Liver (tissue), 3 donors: ENCODE data around the gene MAG.

ENCODE experiments used
- CTCF ChIP-seq: fragments of 150-350 bp; IDR thresholded peaks from 2 replicates; pipeline ENCODE4 v1.5.1; 2017; ENCODE audit warnings: improper control_type of control experiment, low read depth, low read length; ENCODE audit not compliant: missing input control
- EGR1 ChIP-seq, 2 donors: IDR thresholded peaks; 2 replicates each; pipeline ENCODE4 v1.6.1; 2016 to 2018; ENCODE audit warnings: antibody characterized with exemption in 2 of 2, low read depth in 2 of 2
- FOXA1 ChIP-seq: IDR thresholded peaks from 2 replicates; pipeline ENCODE4 v1.6.1; 2016; ENCODE audit warnings: antibody characterized with exemption
- JUND ChIP-seq, 2 donors: IDR thresholded peaks; 2 replicates each; pipeline ENCODE4 v1.6.1; 2016; ENCODE audit warnings: antibody characterized with exemption in 2 of 2
- RAD21 ChIP-seq, 2 donors: IDR thresholded peaks; 2 replicates each; pipeline ENCODE4 v1.6.1; 2016; ENCODE audit warnings: antibody characterized with exemption in 2 of 2, mild to moderate bottlenecking in 2 of 2
- ZBTB33 ChIP-seq: IDR thresholded peaks from 2 replicates; pipeline ENCODE4 v1.6.1; 2016; ENCODE audit warnings: antibody characterized with exemption
- TF ChIP-seq, protein P1 (sequence below): IDR thresholded peaks from 2 replicates; pipeline ENCODE4 v1.6.1; 2016; ENCODE audit warnings: antibody characterized with exemption, mild to moderate bottlenecking
- TF ChIP-seq, protein P2 (sequence below): IDR thresholded peaks from 2 replicates; pipeline ENCODE4 v1.6.1; 2016; ENCODE audit warnings: antibody characterized with exemption
- donor health status: healthy.
- donor health status: healthy.

GRCh38 chr19:35330475-35330874 is 38.5 kb downstream of the MAG start:
- TF ChIP-seq, protein P1, sequence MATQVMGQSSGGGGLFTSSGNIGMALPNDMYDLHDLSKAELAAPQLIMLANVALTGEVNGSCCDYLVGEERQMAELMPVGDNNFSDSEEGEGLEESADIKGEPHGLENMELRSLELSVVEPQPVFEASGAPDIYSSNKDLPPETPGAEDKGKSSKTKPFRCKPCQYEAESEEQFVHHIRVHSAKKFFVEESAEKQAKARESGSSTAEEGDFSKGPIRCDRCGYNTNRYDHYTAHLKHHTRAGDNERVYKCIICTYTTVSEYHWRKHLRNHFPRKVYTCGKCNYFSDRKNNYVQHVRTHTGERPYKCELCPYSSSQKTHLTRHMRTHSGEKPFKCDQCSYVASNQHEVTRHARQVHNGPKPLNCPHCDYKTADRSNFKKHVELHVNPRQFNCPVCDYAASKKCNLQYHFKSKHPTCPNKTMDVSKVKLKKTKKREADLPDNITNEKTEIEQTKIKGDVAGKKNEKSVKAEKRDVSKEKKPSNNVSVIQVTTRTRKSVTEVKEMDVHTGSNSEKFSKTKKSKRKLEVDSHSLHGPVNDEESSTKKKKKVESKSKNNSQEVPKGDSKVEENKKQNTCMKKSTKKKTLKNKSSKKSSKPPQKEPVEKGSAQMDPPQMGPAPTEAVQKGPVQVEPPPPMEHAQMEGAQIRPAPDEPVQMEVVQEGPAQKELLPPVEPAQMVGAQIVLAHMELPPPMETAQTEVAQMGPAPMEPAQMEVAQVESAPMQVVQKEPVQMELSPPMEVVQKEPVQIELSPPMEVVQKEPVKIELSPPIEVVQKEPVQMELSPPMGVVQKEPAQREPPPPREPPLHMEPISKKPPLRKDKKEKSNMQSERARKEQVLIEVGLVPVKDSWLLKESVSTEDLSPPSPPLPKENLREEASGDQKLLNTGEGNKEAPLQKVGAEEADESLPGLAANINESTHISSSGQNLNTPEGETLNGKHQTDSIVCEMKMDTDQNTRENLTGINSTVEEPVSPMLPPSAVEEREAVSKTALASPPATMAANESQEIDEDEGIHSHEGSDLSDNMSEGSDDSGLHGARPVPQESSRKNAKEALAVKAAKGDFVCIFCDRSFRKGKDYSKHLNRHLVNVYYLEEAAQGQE, result no peak
- TF ChIP-seq EGR1 (IDR thresholded peaks at IDR 0.05; ENCODE audit: low read depth in 2 of 2), result no peak
- TF ChIP-seq CTCF, result no peak
- no peak for TF ChIP-seq JUND (IDR thresholded peaks at IDR 0.05)
- TF ChIP-seq, protein P2, sequence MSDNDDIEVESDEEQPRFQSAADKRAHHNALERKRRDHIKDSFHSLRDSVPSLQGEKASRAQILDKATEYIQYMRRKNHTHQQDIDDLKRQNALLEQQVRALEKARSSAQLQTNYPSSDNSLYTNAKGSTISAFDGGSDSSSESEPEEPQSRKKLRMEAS, result no peak
- no peak for TF ChIP-seq ZBTB33
- TF ChIP-seq RAD21 (IDR thresholded peaks at IDR 0.05), result no peak
- TF ChIP-seq FOXA1, result no peak
